ENCODE measurements around the gene C1QTNF1. TPM values are rescaled to one million over a fixed set of nuclear protein-coding genes. Genes with fewer than 3 reads are reported as not detected.

Gene C1QTNF1
- total and polyA plus RNA-seq, 9 of the 15 experiments (the other 6 are each of a cell fraction or from before 2014, with no cell fraction given): 0.09 TPM; not detected in 8

DNA sequence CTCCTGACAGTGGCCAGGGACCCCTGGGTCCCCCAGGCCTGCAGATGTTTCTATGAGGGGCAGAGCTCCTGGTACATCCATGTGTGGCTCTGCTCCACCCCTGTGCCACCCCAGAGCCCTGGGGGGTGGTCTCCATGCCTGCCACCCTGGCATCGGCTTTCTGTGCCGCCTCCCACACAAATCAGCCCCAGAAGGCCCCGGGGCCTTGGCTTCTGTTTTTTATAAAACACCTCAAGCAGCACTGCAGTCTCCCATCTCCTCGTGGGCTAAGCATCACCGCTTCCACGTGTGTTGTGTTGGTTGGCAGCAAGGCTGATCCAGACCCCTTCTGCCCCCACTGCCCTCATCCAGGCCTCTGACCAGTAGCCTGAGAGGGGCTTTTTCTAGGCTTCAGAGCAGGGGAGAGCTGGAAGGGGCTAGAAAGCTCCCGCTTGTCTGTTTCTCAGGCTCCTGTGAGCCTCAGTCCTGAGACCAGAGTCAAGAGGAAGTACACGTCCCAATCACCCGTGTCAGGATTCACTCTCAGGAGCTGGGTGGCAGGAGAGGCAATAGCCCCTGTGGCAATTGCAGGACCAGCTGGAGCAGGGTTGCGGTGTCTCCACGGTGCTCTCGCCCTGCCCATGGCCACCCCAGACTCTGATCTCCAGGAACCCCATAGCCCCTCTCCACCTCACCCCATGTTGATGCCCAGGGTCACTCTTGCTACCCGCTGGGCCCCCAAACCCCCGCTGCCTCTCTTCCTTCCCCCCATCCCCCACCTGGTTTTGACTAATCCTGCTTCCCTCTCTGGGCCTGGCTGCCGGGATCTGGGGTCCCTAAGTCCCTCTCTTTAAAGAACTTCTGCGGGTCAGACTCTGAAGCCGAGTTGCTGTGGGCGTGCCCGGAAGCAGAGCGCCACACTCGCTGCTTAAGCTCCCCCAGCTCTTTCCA lies 25.1 kb downstream of the C1QTNF1 start (continued):
- no peak for TF ChIP-seq HNRNPLL (IDR thresholded peaks at IDR 0.05; ENCODE audit: low read depth, low read length, poor library complexity, severe bottlenecking)
- TF ChIP-seq HMG20B (CRISPR knock-in tag; IDR thresholded peaks at IDR 0.05): no peak
- TF ChIP-seq, protein P1, sequence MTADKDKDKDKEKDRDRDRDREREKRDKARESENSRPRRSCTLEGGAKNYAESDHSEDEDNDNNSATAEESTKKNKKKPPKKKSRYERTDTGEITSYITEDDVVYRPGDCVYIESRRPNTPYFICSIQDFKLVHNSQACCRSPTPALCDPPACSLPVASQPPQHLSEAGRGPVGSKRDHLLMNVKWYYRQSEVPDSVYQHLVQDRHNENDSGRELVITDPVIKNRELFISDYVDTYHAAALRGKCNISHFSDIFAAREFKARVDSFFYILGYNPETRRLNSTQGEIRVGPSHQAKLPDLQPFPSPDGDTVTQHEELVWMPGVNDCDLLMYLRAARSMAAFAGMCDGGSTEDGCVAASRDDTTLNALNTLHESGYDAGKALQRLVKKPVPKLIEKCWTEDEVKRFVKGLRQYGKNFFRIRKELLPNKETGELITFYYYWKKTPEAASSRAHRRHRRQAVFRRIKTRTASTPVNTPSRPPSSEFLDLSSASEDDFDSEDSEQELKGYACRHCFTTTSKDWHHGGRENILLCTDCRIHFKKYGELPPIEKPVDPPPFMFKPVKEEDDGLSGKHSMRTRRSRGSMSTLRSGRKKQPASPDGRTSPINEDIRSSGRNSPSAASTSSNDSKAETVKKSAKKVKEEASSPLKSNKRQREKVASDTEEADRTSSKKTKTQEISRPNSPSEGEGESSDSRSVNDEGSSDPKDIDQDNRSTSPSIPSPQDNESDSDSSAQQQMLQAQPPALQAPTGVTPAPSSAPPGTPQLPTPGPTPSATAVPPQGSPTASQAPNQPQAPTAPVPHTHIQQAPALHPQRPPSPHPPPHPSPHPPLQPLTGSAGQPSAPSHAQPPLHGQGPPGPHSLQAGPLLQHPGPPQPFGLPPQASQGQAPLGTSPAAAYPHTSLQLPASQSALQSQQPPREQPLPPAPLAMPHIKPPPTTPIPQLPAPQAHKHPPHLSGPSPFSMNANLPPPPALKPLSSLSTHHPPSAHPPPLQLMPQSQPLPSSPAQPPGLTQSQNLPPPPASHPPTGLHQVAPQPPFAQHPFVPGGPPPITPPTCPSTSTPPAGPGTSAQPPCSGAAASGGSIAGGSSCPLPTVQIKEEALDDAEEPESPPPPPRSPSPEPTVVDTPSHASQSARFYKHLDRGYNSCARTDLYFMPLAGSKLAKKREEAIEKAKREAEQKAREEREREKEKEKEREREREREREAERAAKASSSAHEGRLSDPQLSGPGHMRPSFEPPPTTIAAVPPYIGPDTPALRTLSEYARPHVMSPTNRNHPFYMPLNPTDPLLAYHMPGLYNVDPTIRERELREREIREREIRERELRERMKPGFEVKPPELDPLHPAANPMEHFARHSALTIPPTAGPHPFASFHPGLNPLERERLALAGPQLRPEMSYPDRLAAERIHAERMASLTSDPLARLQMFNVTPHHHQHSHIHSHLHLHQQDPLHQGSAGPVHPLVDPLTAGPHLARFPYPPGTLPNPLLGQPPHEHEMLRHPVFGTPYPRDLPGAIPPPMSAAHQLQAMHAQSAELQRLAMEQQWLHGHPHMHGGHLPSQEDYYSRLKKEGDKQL (CRISPR knock-in tag; IDR thresholded peaks at IDR 0.05; ENCODE audit: borderline replicate concordance): no peak
- TF ChIP-seq, protein P2, sequence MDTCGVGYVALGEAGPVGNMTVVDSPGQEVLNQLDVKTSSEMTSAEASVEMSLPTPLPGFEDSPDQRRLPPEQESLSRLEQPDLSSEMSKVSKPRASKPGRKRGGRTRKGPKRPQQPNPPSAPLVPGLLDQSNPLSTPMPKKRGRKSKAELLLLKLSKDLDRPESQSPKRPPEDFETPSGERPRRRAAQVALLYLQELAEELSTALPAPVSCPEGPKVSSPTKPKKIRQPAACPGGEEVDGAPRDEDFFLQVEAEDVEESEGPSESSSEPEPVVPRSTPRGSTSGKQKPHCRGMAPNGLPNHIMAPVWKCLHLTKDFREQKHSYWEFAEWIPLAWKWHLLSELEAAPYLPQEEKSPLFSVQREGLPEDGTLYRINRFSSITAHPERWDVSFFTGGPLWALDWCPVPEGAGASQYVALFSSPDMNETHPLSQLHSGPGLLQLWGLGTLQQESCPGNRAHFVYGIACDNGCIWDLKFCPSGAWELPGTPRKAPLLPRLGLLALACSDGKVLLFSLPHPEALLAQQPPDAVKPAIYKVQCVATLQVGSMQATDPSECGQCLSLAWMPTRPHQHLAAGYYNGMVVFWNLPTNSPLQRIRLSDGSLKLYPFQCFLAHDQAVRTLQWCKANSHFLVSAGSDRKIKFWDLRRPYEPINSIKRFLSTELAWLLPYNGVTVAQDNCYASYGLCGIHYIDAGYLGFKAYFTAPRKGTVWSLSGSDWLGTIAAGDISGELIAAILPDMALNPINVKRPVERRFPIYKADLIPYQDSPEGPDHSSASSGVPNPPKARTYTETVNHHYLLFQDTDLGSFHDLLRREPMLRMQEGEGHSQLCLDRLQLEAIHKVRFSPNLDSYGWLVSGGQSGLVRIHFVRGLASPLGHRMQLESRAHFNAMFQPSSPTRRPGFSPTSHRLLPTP (IDR thresholded peaks at IDR 0.05; ENCODE audit: borderline replicate concordance, extremely low read depth, insufficient read length): no peak

All from K562 (cell line).